Erythroblast (primary cell): Measurements from ENCODE around the gene KAZN.

Experiments
- GATA1 ChIP-seq: IDR thresholded peaks from 2 replicates; pipeline ENCODE4 v1.6.1; 2011; ENCODE audit warnings: low read depth, mild to moderate bottlenecking, control low read depth, low read length, moderate library complexity
- POLR2A ChIP-seq: IDR thresholded peaks from 2 replicates; pipeline ENCODE4 v1.6.1; 2011; ENCODE audit warnings: mild to moderate bottlenecking, low read length

DNA sequence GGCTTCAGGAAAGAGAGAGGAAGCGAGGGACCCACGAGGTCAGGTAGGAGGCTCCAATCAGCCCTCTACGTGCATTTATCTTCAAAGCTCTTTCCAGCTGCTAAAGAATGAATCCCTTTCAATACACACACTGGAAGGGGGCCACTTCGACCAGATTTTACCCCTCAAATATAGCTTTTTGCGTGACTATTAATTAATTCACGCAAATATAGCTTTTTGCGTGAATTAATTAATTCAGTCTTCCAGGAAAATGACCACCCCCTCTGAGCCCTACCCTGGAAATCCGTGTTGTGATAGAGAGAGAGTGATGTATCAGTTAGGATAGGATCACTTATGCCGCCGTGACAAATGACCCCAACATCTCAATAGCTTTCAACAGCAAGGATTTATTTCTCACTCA, 289.9 kb downstream of the KAZN start:
- TF ChIP-seq POLR2A (no peak), GATA1 (no peak)
